ENCODE data around the gene KCNMB3.
A peak's percentile ranks its signal among the peaks of the same experiment; 100 is the strongest.

The KCNMB3 gene

GRCh38 chr3:179229177-179229576, 21.7 kb downstream of the KCNMB3 start:
- WGBS: 75% methylated on average over 3 of the region's 5 CpGs
- Histone ChIP-seq H3K27me3 (ENCODE audit: control insufficient read depth in 1 of 2, insufficient read depth in 1 of 2, low read length in 2 of 2) (no peaks in the 10 kb centered on the region), H2BK15ac (ENCODE audit: low read depth, poor library complexity, severe bottlenecking) (no peak overlapping the region), H2BK120ac (ENCODE audit: low read depth, low read length) (no peak overlapping the region), H3K23ac (ENCODE audit: low read length in 2 of 2) (no peak overlapping the region), H3K4me1 (ENCODE audit: control insufficient read depth, insufficient read depth, low read depth, low read length) (no peaks in the 10 kb centered on the region), H3K4ac (ENCODE audit: low read depth in 1 of 2, low read length in 2 of 2) (no peak overlapping the region), H3K9ac (ENCODE audit: low read length) (no peak overlapping the region), H3K18ac (ENCODE audit: low read depth in 1 of 2, low read length in 2 of 2) (no peak overlapping the region), H4K8ac (ENCODE audit: low read length) (no peak overlapping the region), H2AFZ (ENCODE audit: low read depth, low read length) (no peak overlapping the region), H2BK12ac (ENCODE audit: low read length in 2 of 2) (no peak overlapping the region), H3K79me1 (replicated peaks; ENCODE audit: low read length, poor library complexity, severe bottlenecking) (peaks cover 1% of the 10 kb centered on the region), H3K9me3 (ENCODE audit: control insufficient read depth, low read length) (no peaks in the 10 kb centered on the region), H3K4me2 (ENCODE audit: low read length, poor library complexity, severe bottlenecking) (no peak overlapping the region), H2BK5ac (ENCODE audit: low read depth, low read length, poor library complexity, severe bottlenecking) (no peak overlapping the region), H4K91ac (ENCODE audit: low read length) (no peak overlapping the region), H2AK5ac (ENCODE audit: low read length, severe bottlenecking) (no peak overlapping the region), H3K27ac (ENCODE audit: low read length, poor library complexity, severe bottlenecking) (no peak overlapping the region), H3K4me3 (ENCODE audit: insufficient read depth in 1 of 2, low read depth in 1 of 2, low read length in 2 of 2) (no peak overlapping the region), H3K14ac (ENCODE audit: low read length in 2 of 2) (no peak overlapping the region), H3K36me3 (ENCODE audit: control insufficient read depth in 1 of 2, insufficient read depth in 2 of 2, low read depth in 1 of 2, low read length in 2 of 2) (peaks cover 0 to 64% of the 10 kb centered on the region in 2 experiments)
- DNase-seq: no peak

GRCh38 chr3:179227349-179227748, 23.6 kb downstream of the KCNMB3 start:
- Histone ChIP-seq H2BK5ac (ENCODE audit: low read depth, low read length, poor library complexity, severe bottlenecking) (no peak overlapping the region), H3K9ac (ENCODE audit: low read length) (no peak overlapping the region), H2AK5ac (ENCODE audit: low read length, severe bottlenecking) (no peak overlapping the region), H3K4ac (ENCODE audit: low read depth in 1 of 2, low read length in 2 of 2) (no peak overlapping the region), H3K4me3 (ENCODE audit: insufficient read depth in 1 of 2, low read depth in 1 of 2, low read length in 2 of 2) (no peak overlapping the region), H3K14ac (ENCODE audit: low read length in 2 of 2) (no peak overlapping the region), H2BK12ac (ENCODE audit: low read length in 2 of 2) (no peak overlapping the region), H4K91ac (ENCODE audit: low read length) (no peak overlapping the region), H3K18ac (ENCODE audit: low read depth in 1 of 2, low read length in 2 of 2) (no peak overlapping the region), H2BK120ac (ENCODE audit: low read depth, low read length) (no peak overlapping the region), H3K9me3 (ENCODE audit: control insufficient read depth, low read length) (no peaks in the 10 kb centered on the region), H2BK15ac (ENCODE audit: low read depth, poor library complexity, severe bottlenecking) (no peak overlapping the region), H3K79me1 (replicated peaks; ENCODE audit: low read length, poor library complexity, severe bottlenecking) (no peaks in the 10 kb centered on the region), H2AFZ (ENCODE audit: low read depth, low read length) (no peak overlapping the region), H3K4me2 (ENCODE audit: low read length, poor library complexity, severe bottlenecking) (no peak overlapping the region), H3K27me3 (ENCODE audit: control insufficient read depth in 1 of 2, insufficient read depth in 1 of 2, low read length in 2 of 2) (no peaks in the 10 kb centered on the region), H4K8ac (ENCODE audit: low read length) (no peak overlapping the region), H3K4me1 (ENCODE audit: control insufficient read depth, insufficient read depth, low read depth, low read length) (no peaks in the 10 kb centered on the region), H3K36me3 (ENCODE audit: control insufficient read depth in 1 of 2, insufficient read depth in 2 of 2, low read depth in 1 of 2, low read length in 2 of 2) (peaks cover 0 to 67% of the 10 kb centered on the region in 2 experiments), H3K27ac (ENCODE audit: low read length, poor library complexity, severe bottlenecking) (no peak overlapping the region), H3K23ac (ENCODE audit: low read length in 2 of 2) (no peak overlapping the region)
- DNase-seq: peak; percentile 25
- 76% methylated on average over 2 of the region's 3 CpGs for WGBS

DNA sequence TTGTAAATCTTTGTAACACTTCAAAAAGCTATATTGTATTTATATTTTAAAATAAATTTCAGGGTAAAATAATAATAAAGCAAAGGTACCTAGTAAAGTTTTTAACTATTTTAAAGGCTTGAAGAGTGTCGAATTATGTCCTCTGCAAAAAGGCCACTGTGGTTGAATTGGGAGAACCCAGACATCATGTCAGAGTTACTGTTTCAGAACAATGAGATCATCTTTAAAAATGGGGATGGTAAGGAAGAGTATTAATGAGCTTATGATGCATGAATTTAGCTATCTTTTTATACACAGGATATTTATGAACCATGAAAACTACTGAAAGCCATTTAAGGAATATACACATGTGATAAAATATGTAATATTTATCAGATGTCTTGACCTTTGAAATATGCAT, 26.3 kb downstream of the KCNMB3 start:
- H3K27ac ChIP-seq (ENCODE audit: low read length, poor library complexity, severe bottlenecking): no peak overlapping the region
- no peak overlapping the region for H3K4me3 ChIP-seq (ENCODE audit: insufficient read depth in 1 of 2, low read depth in 1 of 2, low read length in 2 of 2)
- H3K4ac ChIP-seq (ENCODE audit: low read depth in 1 of 2, low read length in 2 of 2): no peak overlapping the region
- no peak for DNase-seq
- no peak overlapping the region for H4K91ac ChIP-seq (ENCODE audit: low read length)
- 83% methylated on average over 1 of the region's 1 CpG for WGBS
- no peak overlapping the region for H3K14ac ChIP-seq (ENCODE audit: low read length in 2 of 2)
- H3K27me3 ChIP-seq (ENCODE audit: control insufficient read depth in 1 of 2, insufficient read depth in 1 of 2, low read length in 2 of 2): no peaks in the 10 kb centered on the region
- no peak overlapping the region for H2BK15ac ChIP-seq (ENCODE audit: low read depth, poor library complexity, severe bottlenecking)
- no peaks in the 10 kb centered on the region for H3K79me1 ChIP-seq (replicated peaks; ENCODE audit: low read length, poor library complexity, severe bottlenecking)
- no peaks in the 10 kb centered on the region for H3K9me3 ChIP-seq (ENCODE audit: control insufficient read depth, low read length)
- no peak overlapping the region for H3K23ac ChIP-seq (ENCODE audit: low read length in 2 of 2)
- H2BK120ac ChIP-seq (ENCODE audit: low read depth, low read length): no peak overlapping the region
- H3K4me2 ChIP-seq (ENCODE audit: low read length, poor library complexity, severe bottlenecking): no peak overlapping the region
- no peaks in the 10 kb centered on the region for H3K4me1 ChIP-seq (ENCODE audit: control insufficient read depth, insufficient read depth, low read depth, low read length)
- H3K18ac ChIP-seq (ENCODE audit: low read depth in 1 of 2, low read length in 2 of 2): no peak overlapping the region
- H3K9ac ChIP-seq (ENCODE audit: low read length): no peak overlapping the region
- no peak overlapping the region for H2AK5ac ChIP-seq (ENCODE audit: low read length, severe bottlenecking)
- H2BK5ac ChIP-seq (ENCODE audit: low read depth, low read length, poor library complexity, severe bottlenecking): no peak overlapping the region
- H2BK12ac ChIP-seq (ENCODE audit: low read length in 2 of 2): no peak overlapping the region
- no peak overlapping the region for H4K8ac ChIP-seq (ENCODE audit: low read length)
- H3K36me3 ChIP-seq (ENCODE audit: control insufficient read depth in 1 of 2, insufficient read depth in 2 of 2, low read depth in 1 of 2, low read length in 2 of 2): peaks cover 0 to 59% of the 10 kb centered on the region in 2 experiments
- no peak overlapping the region for H2AFZ ChIP-seq (ENCODE audit: low read depth, low read length)

DNA sequence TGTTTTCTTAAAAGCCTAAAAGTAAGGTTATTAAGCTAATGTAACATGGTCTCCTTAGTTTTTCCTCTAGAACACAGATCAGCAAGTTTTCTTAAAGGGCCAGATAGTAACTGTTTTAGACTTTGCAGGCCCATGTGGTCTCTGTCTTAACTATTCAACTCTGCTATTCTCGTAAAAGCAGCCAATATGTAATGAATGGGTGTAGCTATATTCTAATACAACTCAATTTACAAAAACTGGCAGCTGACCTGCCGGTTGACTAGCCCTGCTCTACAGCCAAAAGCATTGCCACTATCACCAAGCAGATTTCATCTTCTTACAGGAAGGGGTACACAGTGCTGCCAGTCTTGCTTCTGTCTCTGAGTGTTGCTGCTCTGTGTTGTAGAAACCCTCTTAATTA, 27.4 kb downstream of the KCNMB3 start:
- Histone ChIP-seq H3K79me1 (replicated peaks; ENCODE audit: low read length, poor library complexity, severe bottlenecking) (no peaks in the 10 kb centered on the region), H4K8ac (ENCODE audit: low read length) (no peak overlapping the region), H2BK12ac (ENCODE audit: low read length in 2 of 2) (no peak overlapping the region), H3K23ac (ENCODE audit: low read length in 2 of 2) (no peak overlapping the region), H3K36me3 (ENCODE audit: control insufficient read depth in 1 of 2, insufficient read depth in 2 of 2, low read depth in 1 of 2, low read length in 2 of 2) (peaks cover 0 to 61% of the 10 kb centered on the region in 2 experiments), H2BK15ac (ENCODE audit: low read depth, poor library complexity, severe bottlenecking) (no peak overlapping the region), H3K18ac (ENCODE audit: low read depth in 1 of 2, low read length in 2 of 2) (no peak overlapping the region), H2AK5ac (ENCODE audit: low read length, severe bottlenecking) (no peak overlapping the region), H2AFZ (ENCODE audit: low read depth, low read length) (no peak overlapping the region), H4K91ac (ENCODE audit: low read length) (no peak overlapping the region), H3K9me3 (ENCODE audit: control insufficient read depth, low read length) (no peaks in the 10 kb centered on the region), H3K9ac (ENCODE audit: low read length) (no peak overlapping the region), H3K4me1 (ENCODE audit: control insufficient read depth, insufficient read depth, low read depth, low read length) (no peaks in the 10 kb centered on the region), H3K27me3 (ENCODE audit: control insufficient read depth in 1 of 2, insufficient read depth in 1 of 2, low read length in 2 of 2) (no peaks in the 10 kb centered on the region), H3K4me2 (ENCODE audit: low read length, poor library complexity, severe bottlenecking) (no peak overlapping the region), H3K27ac (ENCODE audit: low read length, poor library complexity, severe bottlenecking) (no peak overlapping the region), H2BK120ac (ENCODE audit: low read depth, low read length) (no peak overlapping the region), H3K4ac (ENCODE audit: low read depth in 1 of 2, low read length in 2 of 2) (no peak overlapping the region), H2BK5ac (ENCODE audit: low read depth, low read length, poor library complexity, severe bottlenecking) (no peak overlapping the region), H3K4me3 (ENCODE audit: insufficient read depth in 1 of 2, low read depth in 1 of 2, low read length in 2 of 2) (no peak overlapping the region), H3K14ac (ENCODE audit: low read length in 2 of 2) (no peak overlapping the region)
- DNase-seq: no peak
- WGBS: 100% methylated on average over 1 of the region's 2 CpGs

Measured in mesenchymal stem cell (in vitro differentiated cells and primary cell).